CD4-positive, alpha-beta memory T cell (primary cell): ENCODE measurements around the gene CHPT1. TPM values are rescaled to one million over a fixed set of nuclear protein-coding genes. Genes with fewer than 3 reads are reported as not detected.

ENCODE experiments used
- CTCF ChIA-PET: fragments of 350-600 bp; sonication (Branson Sonifier 250); formaldehyde crosslinking; loops from one replicate; lab custom pipeline; 2021; ENCODE audit warnings: inconsistent platforms; ENCODE audit not compliant: partially characterized antibody; lab: Charles Lee
- POLR2A ChIA-PET: fragments of 350-600 bp; sonication (Branson Sonifier 250); formaldehyde crosslinking; loops from one replicate; lab custom pipeline; 2021; ENCODE audit not compliant: partially characterized antibody; lab: Charles Lee
- DNase-seq, 5 donors: peaks; one replicate each; pipeline versions ENCODE4 v3.0.0 to v3.0.0-alpha.2; 2020 to 2022; ENCODE audit warnings: mixed read lengths in 1 of 5
- H3K27ac ChIP-seq: one replicate; pipeline ENCODE4 v1.7.0; 2013; ENCODE audit warnings: low read depth, low read length
- H3K27me3 ChIP-seq: 2 replicates; pipeline ENCODE4 v1.7.0; 2013; ENCODE audit warnings: mild to moderate bottlenecking, low read length, moderate library complexity; ENCODE audit not compliant: insufficient read depth
- H3K36me3 ChIP-seq: 2 replicates; pipeline ENCODE4 v1.7.0; 2013; ENCODE audit warnings: mild to moderate bottlenecking, low read length, moderate library complexity; ENCODE audit not compliant: insufficient read depth
- H3K4me1 ChIP-seq: 2 replicates; pipeline ENCODE4 v1.7.0; 2013; ENCODE audit warnings: mild to moderate bottlenecking, low read length, moderate library complexity; ENCODE audit not compliant: insufficient read depth
- H3K4me3 ChIP-seq, 2 donors: one replicate each; pipeline ENCODE4 v1.7.0; 2013; ENCODE audit warnings: low read length in 2 of 2, mild to moderate bottlenecking in 1 of 2
- H3K9me3 ChIP-seq, 2 donors: one replicate each; pipeline ENCODE4 v1.7.0; 2013; ENCODE audit warnings: low read length in 2 of 2, control low read depth in 1 of 2; ENCODE audit not compliant: control insufficient read depth in 1 of 2
- H3K27ac Mint-ChIP-seq, 7 donors: one replicate each; pipeline ENCODE4 v1.8.0; 2020 to 2021; ENCODE audit warnings: mixed read lengths in 7 of 7, mild to moderate bottlenecking in 6 of 7, inconsistent platforms in 3 of 7, moderate library complexity in 3 of 7
- H3K27me3 Mint-ChIP-seq, 2 donors: one replicate each; pipeline ENCODE4 v1.8.0; 2020 to 2021; ENCODE audit warnings: mixed read lengths in 2 of 2
- H3K36me3 Mint-ChIP-seq, 2 donors: one replicate each; pipeline ENCODE4 v1.8.0; 2020 to 2021; ENCODE audit warnings: mixed read lengths in 2 of 2, inconsistent platforms in 1 of 2, mild to moderate bottlenecking in 1 of 2
- H3K4me1 Mint-ChIP-seq, 4 donors: one replicate each; pipeline ENCODE4 v1.8.0; 2020 to 2021; ENCODE audit warnings: mixed read lengths in 4 of 4, mild to moderate bottlenecking in 1 of 4
- H3K4me3 Mint-ChIP-seq, 8 donors: one replicate each; pipeline ENCODE4 v1.8.0; 2020 to 2021; ENCODE audit warnings: mixed read lengths in 8 of 8, mild to moderate bottlenecking in 7 of 8, moderate library complexity in 6 of 8, inconsistent platforms in 3 of 8
- H3K9me3 Mint-ChIP-seq, 8 donors: one replicate each; pipeline ENCODE4 v1.8.0; 2020 to 2021; ENCODE audit warnings: mixed read lengths in 8 of 8, mild to moderate bottlenecking in 5 of 8, inconsistent platforms in 3 of 8, moderate library complexity in 1 of 8
- intact Hi-C: fragments of 100-400 bp; cut with micrococcal nuclease; formaldehyde crosslinking; loops from one replicate; pipeline ENCODE4 v1.15.1; 2023
- polyA plus RNA-seq, 2 donors: library from polyadenylated mRNA; unstranded; fragments of 300-500 nt; fragmentation: Illumina TruSeq; gene quantifications; one replicate each; pipeline ENCODE4 v1.2.3, GENCODE V29; 2021
- total RNA-seq, 2 experiments: library from RNA; stranded (reverse); gene quantifications; one replicate each; pipeline ENCODE4 v1.2.3, GENCODE V29; 2021

Gene CHPT1
- total and polyA plus RNA-seq, 4 experiments from 2014 or later: 12.6 to 24.3 (median 18.4) TPM

GRCh38 chr12:101695706-101696105 lies 1.7 kb upstream of the CHPT1 start:
- Mint-ChIP-seq H3K36me3 (peaks cover 0 to 5% of the 10 kb centered on the region in 2 donors), H3K9me3 (peaks cover 0 to 4% (median 0%) of the 10 kb centered on the region in 8 donors), H3K4me3 (peak overlapping the region in 2 of 8 donors; percentile 12 to 32), H3K27ac (peak overlapping the region in 3 of 7 donors; percentile 13 to 48 (median 14)), H3K4me1 (peaks cover 22 to 45% (median 26%) of the 10 kb centered on the region in 4 donors), H3K27me3 (no peaks in the 10 kb centered on the region)
- H3K27me3 ChIP-seq: no peaks in the 10 kb centered on the region
- no peak for DNase-seq
- H3K4me1 ChIP-seq: peaks cover 22% of the 10 kb centered on the region
- no peak overlapping the region for H3K27ac ChIP-seq
- intact Hi-C loops: loop anchor here (2.0 to 10.0 kb wide), 5 partner anchors 135 to 1431 kb away; partner anchors contain the start of genes DEPDC4, DRAM1, GNPTAB and NUP37
- H3K36me3 ChIP-seq: no peaks in the 10 kb centered on the region
- H3K4me3 ChIP-seq: no peak overlapping the region
- ChIA-PET POLR2A (no interaction called here), CTCF (no interaction called here)
- H3K9me3 ChIP-seq: no peaks in the 10 kb centered on the region

- peak overlapping the region; percentile 68 to 76 for H3K4me3 ChIP-seq
- H3K27me3 ChIP-seq: no peaks in the 10 kb centered on the region
- H3K27ac ChIP-seq: peak overlapping the region; percentile 47
- H3K4me1 Mint-ChIP-seq: peaks cover 26 to 53% (median 33%) of the 10 kb centered on the region in 4 donors
- peak overlapping the region; percentile 71 to 93 (median 83) for H3K27ac Mint-ChIP-seq
- DNase-seq: peak in 1 of 5 donors; percentile 9
- H3K9me3 Mint-ChIP-seq: peaks cover 0 to 4% (median 0%) of the 10 kb centered on the region in 8 donors
- H3K9me3 ChIP-seq: no peaks in the 10 kb centered on the region
- H3K4me3 Mint-ChIP-seq: peak overlapping the region; percentile 90 to 95 (median 93)
- ChIA-PET CTCF (no interaction called here), POLR2A (interaction anchor here (1.0 kb wide), 1 partner anchor 134 kb away, joined by 3 read pairs; the partner anchor contains the start of gene GNPTAB)
- intact Hi-C loops: loop anchor here (1.0 to 10.0 kb wide), 6 partner anchors 26 to 1432 kb away; partner anchors contain the start of genes DEPDC4, DRAM1, GNPTAB and NUP37
- peaks cover 0 to 5% of the 10 kb centered on the region in 2 donors for H3K36me3 Mint-ChIP-seq
- no peaks in the 10 kb centered on the region for H3K36me3 ChIP-seq
- peaks cover 22% of the 10 kb centered on the region for H3K4me1 ChIP-seq
- H3K27me3 Mint-ChIP-seq: no peaks in the 10 kb centered on the region
These were observed 916 bp upstream of the CHPT1 start for GRCh38 chr12:101696251-101697196.

GRCh38 chr12:101697930-101698799 lies 725 bp downstream of the CHPT1 start:
- POLR2A ChIA-PET: interaction anchor here (0.8 to 1.0 kb wide), 3 partner anchors 9 to 132 kb away, joined by 3 to 5 read pairs (median 3); partner anchors contain the start of gene GNPTAB
- H3K4me3 ChIP-seq: peak overlapping the region; percentile 57 to 65
- CTCF ChIA-PET: interaction anchor here (1.0 kb wide), 1 partner anchor 290 kb away, joined by 3 read pairs; no protein-coding TSS in a partner anchor
- H3K36me3 ChIP-seq: no peaks in the 10 kb centered on the region
- H3K27me3 ChIP-seq: no peaks in the 10 kb centered on the region
- peaks cover 30 to 54% (median 38%) of the 10 kb centered on the region in 4 donors for H3K4me1 Mint-ChIP-seq
- peak overlapping the region; percentile 53 for H3K27ac ChIP-seq
- H3K4me3 Mint-ChIP-seq: peak overlapping the region; percentile 85 to 96 (median 92)
- H3K27me3 Mint-ChIP-seq: no peaks in the 10 kb centered on the region
- H3K9me3 ChIP-seq: no peaks in the 10 kb centered on the region
- H3K36me3 Mint-ChIP-seq: peaks cover 0 to 5% of the 10 kb centered on the region in 2 donors
- H3K27ac Mint-ChIP-seq: peak overlapping the region; percentile 66 to 92 (median 77)
- peaks cover 22% of the 10 kb centered on the region for H3K4me1 ChIP-seq
- peak in 3 of 5 donors; percentile 4 to 15 (median 10) for DNase-seq
- intact Hi-C loops: loop anchor here (1.0 to 10.0 kb wide), 6 partner anchors 28 to 1433 kb away; partner anchors contain the start of genes DEPDC4, DRAM1, GNPTAB and NUP37
- H3K9me3 Mint-ChIP-seq: peaks cover 0 to 4% (median 0%) of the 10 kb centered on the region in 8 donors

GRCh38 chr12:101698800-101699347 lies 1.4 kb downstream of the CHPT1 start:
- ChIA-PET POLR2A (interaction anchor here (0.8 to 1.0 kb wide), 2 partner anchors 9 to 16 kb away, joined by 3 to 5 read pairs; no protein-coding TSS in a partner anchor), CTCF (interaction anchor here (1.0 kb wide), 1 partner anchor 290 kb away, joined by 3 read pairs; no protein-coding TSS in a partner anchor)
- peak overlapping the region; percentile 85 to 96 (median 92) for H3K4me3 Mint-ChIP-seq
- Histone ChIP-seq H3K27ac (no peak overlapping the region), H3K36me3 (no peaks in the 10 kb centered on the region), H3K27me3 (no peaks in the 10 kb centered on the region), H3K9me3 (no peaks in the 10 kb centered on the region), H3K4me3 (peak overlapping the region; percentile 57 to 65), H3K4me1 (peaks cover 22% of the 10 kb centered on the region)
- H3K4me1 Mint-ChIP-seq: peaks cover 30 to 54% (median 38%) of the 10 kb centered on the region in 4 donors
- H3K9me3 Mint-ChIP-seq: peaks cover 0 to 4% (median 0%) of the 10 kb centered on the region in 8 donors
- peak in 1 of 5 donors; percentile 38 for DNase-seq
- H3K27me3 Mint-ChIP-seq: no peaks in the 10 kb centered on the region
- H3K27ac Mint-ChIP-seq: peak overlapping the region; percentile 66 to 92 (median 77)
- peaks cover 0 to 5% of the 10 kb centered on the region in 2 donors for H3K36me3 Mint-ChIP-seq
- intact Hi-C loops: loop anchor here (5.0 to 10.0 kb wide), 4 partner anchors 178 to 1434 kb away; partner anchors contain the start of genes DEPDC4, DRAM1, NUP37 and PARPBP

GRCh38 chr12:101700299-101700820 lies 2.9 kb downstream of the CHPT1 start:
- H3K27ac ChIP-seq: no peak overlapping the region
- ChIA-PET POLR2A (interaction anchor here (1.0 kb wide), 1 partner anchor 11 kb away, joined by 3 read pairs; no protein-coding TSS in a partner anchor), CTCF (no interaction called here)
- no peaks in the 10 kb centered on the region for H3K9me3 ChIP-seq
- H3K36me3 ChIP-seq: no peaks in the 10 kb centered on the region
- intact Hi-C loops: no loop called here
- H3K9me3 Mint-ChIP-seq: peaks cover 0 to 2% (median 0%) of the 10 kb centered on the region in 8 donors
- peak overlapping the region in 1 of 8 donors; percentile 48 for H3K4me3 Mint-ChIP-seq
- no peaks in the 10 kb centered on the region for H3K27me3 ChIP-seq
- peaks cover 0 to 5% of the 10 kb centered on the region in 2 donors for H3K36me3 Mint-ChIP-seq
- peaks cover 22% of the 10 kb centered on the region for H3K4me1 ChIP-seq
- DNase-seq: no peak
- H3K4me1 Mint-ChIP-seq: peaks cover 30 to 50% (median 38%) of the 10 kb centered on the region in 4 donors
- no peak overlapping the region for H3K4me3 ChIP-seq
- H3K27me3 Mint-ChIP-seq: no peaks in the 10 kb centered on the region
- H3K27ac Mint-ChIP-seq: peak overlapping the region in 1 of 7 donors; percentile 42

DNA sequence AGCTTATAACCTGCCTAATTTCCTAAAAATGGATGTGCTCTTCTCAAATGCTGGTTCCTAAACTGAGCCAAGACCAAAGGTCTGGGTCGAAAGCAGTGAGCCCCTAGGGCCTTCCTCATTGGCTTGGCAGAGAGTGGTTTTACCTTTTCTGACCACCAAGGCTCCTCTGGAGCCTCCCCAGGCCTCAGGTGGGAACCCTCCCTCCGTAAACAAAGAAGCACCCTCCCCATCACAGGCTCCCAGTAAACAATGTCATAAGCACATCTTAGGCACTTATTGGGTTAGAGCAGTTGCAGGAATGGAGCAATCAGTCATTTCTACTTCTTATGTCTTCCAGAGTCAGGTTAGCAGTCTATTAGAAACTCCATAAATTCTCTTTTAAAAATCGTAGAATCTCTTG lies 6.0 kb downstream of the CHPT1 start:
- H3K27ac Mint-ChIP-seq: no peak overlapping the region
- H3K9me3 Mint-ChIP-seq: peaks cover 0 to under 1% (median 0%) of the 10 kb centered on the region in 8 donors
- DNase-seq: no peak
- ChIA-PET POLR2A (no interaction called here), CTCF (no interaction called here)
- H3K4me1 Mint-ChIP-seq: peaks cover 24 to 41% (median 36%) of the 10 kb centered on the region in 4 donors
- no peak overlapping the region for H3K27ac ChIP-seq
- no peaks in the 10 kb centered on the region for H3K36me3 ChIP-seq
- intact Hi-C loops: no loop called here
- H3K4me3 ChIP-seq: no peak overlapping the region
- no peak overlapping the region for H3K4me3 Mint-ChIP-seq
- peaks cover 6% of the 10 kb centered on the region for H3K4me1 ChIP-seq
- H3K36me3 Mint-ChIP-seq: peaks cover 0 to 2% of the 10 kb centered on the region in 2 donors
- no peaks in the 10 kb centered on the region for H3K27me3 ChIP-seq
- no peaks in the 10 kb centered on the region for H3K27me3 Mint-ChIP-seq
- no peaks in the 10 kb centered on the region for H3K9me3 ChIP-seq
